DOHH2 (cell line): ENCODE measurements around the gene GOLGA3.

Experiments
- H3F3A ChIP-seq: fragments of 200-600 bp; sonication (generic), shearing (Covaris generic); 2 replicates; pipeline ENCODE4 v1.6.0; 2016; ENCODE audit warnings: antibody characterized with exemption, mild to moderate bottlenecking; ENCODE audit not compliant: control insufficient read depth, insufficient read depth
- H3K27ac ChIP-seq: fragments of 200-600 bp; sonication (generic); 2 replicates; pipeline ENCODE4 v1.5.1; 2014; ENCODE audit warnings: low read depth, mild to moderate bottlenecking, low read length, moderate library complexity
- H3K27me3 ChIP-seq: fragments of 200-600 bp; sonication (generic); 2 replicates; pipeline ENCODE4 v1.6.1; 2014; ENCODE audit warnings: mild to moderate bottlenecking, low read length, mixed read lengths; ENCODE audit not compliant: control insufficient read depth
- H3K36me3 ChIP-seq: fragments of 200-600 bp; sonication (generic); 2 replicates; pipeline ENCODE4 v1.6.1; 2014; ENCODE audit warnings: mild to moderate bottlenecking, low read length, moderate library complexity, mixed read lengths; ENCODE audit not compliant: control insufficient read depth
- H3K4me1 ChIP-seq: fragments of 200-600 bp; sonication (generic); 2 replicates; pipeline ENCODE4 v1.6.1; 2014; ENCODE audit warnings: mild to moderate bottlenecking, low read length, mixed read lengths; ENCODE audit not compliant: control insufficient read depth
- H3K4me2 ChIP-seq: fragments of 200-600 bp; sonication (generic); 2 replicates; pipeline ENCODE4 v1.6.0; 2014; ENCODE audit warnings: mild to moderate bottlenecking, low read length, moderate library complexity
- H3K4me3 ChIP-seq: fragments of 200-600 bp; sonication (generic); 2 replicates; pipeline ENCODE4 v1.5.1; 2014; ENCODE audit warnings: mild to moderate bottlenecking, low read length, mixed read lengths
- H3K79me2 ChIP-seq: fragments of 200-600 bp; sonication (generic); 2 replicates; pipeline ENCODE4 v1.6.1; 2014; ENCODE audit warnings: mild to moderate bottlenecking, low read length, mixed read lengths; ENCODE audit not compliant: control insufficient read depth
- H3K9me2 ChIP-seq: fragments of 200-600 bp; sonication (generic); replicated peaks from 2 replicates; pipeline ENCODE4 v1.6.1; 2014; ENCODE audit warnings: mild to moderate bottlenecking, low read length, mixed read lengths; ENCODE audit not compliant: control insufficient read depth
- H3K9me3 ChIP-seq: fragments of 200-600 bp; sonication (generic); 2 replicates; pipeline ENCODE4 v1.6.1; 2014; ENCODE audit warnings: antibody characterized with exemption, low read length, mixed read lengths; ENCODE audit not compliant: control insufficient read depth, insufficient read depth
- H4K20me1 ChIP-seq: fragments of 200-600 bp; sonication (generic); 2 replicates; pipeline ENCODE4 v1.6.0; 2014; ENCODE audit warnings: low read depth, mild to moderate bottlenecking, antibody characterized with exemption, low read length, moderate library complexity; ENCODE audit not compliant: control insufficient read depth, insufficient read depth
- EZH2phosphoT487 ChIP-seq: fragments of 200-600 bp; sonication (generic); IDR thresholded peaks from 2 replicates; pipeline ENCODE4 v1.6.1; 2017; ENCODE audit warnings: borderline replicate concordance, mild to moderate bottlenecking, antibody characterized with exemption, low read length, moderate library complexity, mixed read lengths
- TF ChIP-seq, protein P1 (sequence below): fragments of 200-600 bp; sonication (generic); IDR thresholded peaks from one replicate; pipeline ENCODE4 v1.5.1; 2014; ENCODE audit warnings: antibody characterized with exemption, mild to moderate bottlenecking, low read depth, low read length; ENCODE audit not compliant: poor library complexity, severe bottlenecking

Gene GOLGA3

DNA sequence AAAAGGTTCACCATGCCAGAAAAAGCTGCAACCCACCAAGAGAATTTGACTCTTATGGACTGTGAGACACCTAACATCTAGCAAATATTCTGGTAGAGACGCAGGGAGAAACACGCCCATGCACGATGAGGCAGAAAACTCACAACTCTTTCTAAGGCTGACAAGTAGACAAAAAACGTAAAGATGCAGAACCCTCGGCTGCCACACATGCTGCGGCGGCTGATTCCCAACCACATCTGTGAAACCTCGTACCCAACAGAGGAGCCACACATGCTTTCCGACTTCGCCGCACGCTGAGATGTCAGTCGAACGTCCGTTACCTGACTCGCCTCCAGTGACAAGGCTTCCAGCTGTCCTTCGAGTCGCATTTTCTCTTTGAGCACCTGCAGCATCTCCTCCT, 21.8 kb downstream of the GOLGA3 start:
- Histone ChIP-seq H3K4me2 (no peak overlapping the region), H3K4me3 (no peak overlapping the region), H3K4me1 (no peaks in the 10 kb centered on the region), H3K9me3 (no peaks in the 10 kb centered on the region), H3K79me2 (peaks cover 43% of the 10 kb centered on the region), H3K27ac (no peak overlapping the region), H3K36me3 (peaks cover 61% of the 10 kb centered on the region), H3F3A (no peaks in the 10 kb centered on the region), H3K9me2 (no peaks in the 10 kb centered on the region), H3K27me3 (no peaks in the 10 kb centered on the region), H4K20me1 (no peaks in the 10 kb centered on the region)
- TF ChIP-seq, protein P1, sequence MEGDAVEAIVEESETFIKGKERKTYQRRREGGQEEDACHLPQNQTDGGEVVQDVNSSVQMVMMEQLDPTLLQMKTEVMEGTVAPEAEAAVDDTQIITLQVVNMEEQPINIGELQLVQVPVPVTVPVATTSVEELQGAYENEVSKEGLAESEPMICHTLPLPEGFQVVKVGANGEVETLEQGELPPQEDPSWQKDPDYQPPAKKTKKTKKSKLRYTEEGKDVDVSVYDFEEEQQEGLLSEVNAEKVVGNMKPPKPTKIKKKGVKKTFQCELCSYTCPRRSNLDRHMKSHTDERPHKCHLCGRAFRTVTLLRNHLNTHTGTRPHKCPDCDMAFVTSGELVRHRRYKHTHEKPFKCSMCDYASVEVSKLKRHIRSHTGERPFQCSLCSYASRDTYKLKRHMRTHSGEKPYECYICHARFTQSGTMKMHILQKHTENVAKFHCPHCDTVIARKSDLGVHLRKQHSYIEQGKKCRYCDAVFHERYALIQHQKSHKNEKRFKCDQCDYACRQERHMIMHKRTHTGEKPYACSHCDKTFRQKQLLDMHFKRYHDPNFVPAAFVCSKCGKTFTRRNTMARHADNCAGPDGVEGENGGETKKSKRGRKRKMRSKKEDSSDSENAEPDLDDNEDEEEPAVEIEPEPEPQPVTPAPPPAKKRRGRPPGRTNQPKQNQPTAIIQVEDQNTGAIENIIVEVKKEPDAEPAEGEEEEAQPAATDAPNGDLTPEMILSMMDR, result no peak
- TF ChIP-seq EZH2phosphoT487, result no peak

DNA sequence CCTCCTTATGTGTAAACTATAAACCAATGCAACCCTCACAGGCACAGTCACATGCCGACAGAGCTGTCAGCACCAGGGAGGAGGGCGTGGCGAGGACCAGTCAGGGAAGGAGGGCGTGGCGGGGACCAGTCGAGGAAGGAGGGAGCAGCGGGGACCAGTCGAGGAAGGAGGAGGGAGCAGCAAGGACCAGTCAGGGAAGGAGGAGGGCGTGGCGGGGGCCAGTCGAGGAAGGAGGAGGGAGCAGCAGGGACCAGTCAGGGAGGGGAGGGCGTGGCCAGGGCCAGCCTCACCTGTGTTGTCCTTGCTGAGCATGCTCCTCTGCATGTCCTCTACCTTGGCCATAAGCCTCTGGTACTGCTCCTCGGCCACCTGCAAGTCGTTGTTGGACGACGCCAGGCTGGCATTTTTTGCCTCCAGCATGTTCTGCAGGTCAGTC, 24.2 kb downstream of the GOLGA3 start:
- no peak for TF ChIP-seq EZH2phosphoT487
- TF ChIP-seq, protein P1, result no peak
- H3K4me2 ChIP-seq, result no peak overlapping the region
- H3K36me3 ChIP-seq, result peaks cover 79% of the 10 kb centered on the region

DNA sequence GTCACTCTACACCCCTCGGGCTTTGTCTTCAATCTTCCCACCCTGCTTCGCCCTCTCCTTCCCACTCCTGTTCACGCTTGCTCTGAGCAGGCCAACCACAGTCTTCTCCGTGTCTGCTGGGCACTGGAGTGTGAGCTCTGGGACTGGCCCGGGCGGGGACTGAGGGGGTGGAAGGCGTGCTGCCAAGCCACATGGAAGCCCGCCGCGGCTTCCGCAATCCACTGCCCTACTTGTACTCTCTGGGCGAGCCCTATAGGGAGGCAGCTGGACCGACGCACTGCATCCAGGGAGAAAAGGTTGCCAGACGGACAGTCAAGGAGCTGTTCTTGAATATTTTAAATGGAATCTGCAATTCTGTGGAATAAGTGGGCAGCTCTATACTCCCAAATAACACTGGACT, 24.8 kb downstream of the GOLGA3 start:
- Histone ChIP-seq H3K4me3 (no peak overlapping the region), H3K27me3 (no peaks in the 10 kb centered on the region), H3K36me3 (peaks cover 85% of the 10 kb centered on the region), H3K9me2 (no peaks in the 10 kb centered on the region), H3K9me3 (no peaks in the 10 kb centered on the region), H3K79me2 (peaks cover 43% of the 10 kb centered on the region), H3K4me1 (no peaks in the 10 kb centered on the region), H4K20me1 (no peaks in the 10 kb centered on the region), H3K4me2 (no peak overlapping the region), H3K27ac (no peak overlapping the region), H3F3A (no peaks in the 10 kb centered on the region)
- TF ChIP-seq, protein P1, result no peak
- no peak for TF ChIP-seq EZH2phosphoT487

More for the DNA sequence above, 24.2 kb downstream of the GOLGA3 start:
- no peak overlapping the region for H3K27ac ChIP-seq
- H3K27me3 ChIP-seq, result no peaks in the 10 kb centered on the region
- H3K4me1 ChIP-seq, result no peaks in the 10 kb centered on the region
- no peaks in the 10 kb centered on the region for H3K9me2 ChIP-seq
- H3F3A ChIP-seq, result no peaks in the 10 kb centered on the region
- H3K9me3 ChIP-seq, result no peaks in the 10 kb centered on the region
- no peaks in the 10 kb centered on the region for H4K20me1 ChIP-seq
- H3K4me3 ChIP-seq, result no peak overlapping the region
- peaks cover 43% of the 10 kb centered on the region for H3K79me2 ChIP-seq
